Hematopoietic multipotent progenitor cell treated with erythropoietin and hydrocortisone succinate and interleukin-3 and kit ligand, for 8 days (in vitro differentiated cells): ENCODE results near the gene PITRM1.
"Not testable (repeated sequence)": the region's sequence is repeated elsewhere in the genome, so short reads cannot be mapped to it uniquely, and the experiment has no call there.

Experiments used
- DNase-seq: peaks from one replicate; pipeline ENCODE4 v3.0.0-alpha.2; 2015

Gene PITRM1

GRCh38 chr10:3119796-3120459 is 52.7 kb downstream of the PITRM1 start:
- peak; percentile 36 for DNase-seq

DNA sequence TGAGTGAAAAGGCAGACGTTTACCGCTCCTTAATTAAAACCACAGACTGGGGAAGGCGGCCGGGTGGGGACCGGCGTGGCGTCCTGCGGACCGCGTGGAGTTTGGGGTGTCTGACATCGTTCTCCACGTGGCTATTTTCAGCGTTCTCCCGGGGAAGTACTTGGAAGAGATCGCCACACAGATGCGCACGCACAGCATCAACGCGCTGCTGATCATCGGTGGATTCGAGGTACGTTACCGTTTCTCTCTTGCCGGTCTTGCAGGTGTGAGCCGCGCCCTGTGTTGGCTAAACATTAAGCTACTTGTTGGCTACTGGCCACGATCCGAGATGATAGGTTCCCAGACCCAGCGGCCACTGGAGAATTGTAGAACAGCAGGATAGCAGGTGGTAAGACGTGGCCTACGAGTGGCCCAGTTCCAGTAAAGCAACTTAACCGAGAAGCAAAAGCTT is 53.9 kb downstream of the PITRM1 start:
- DNase-seq: no peak

DNA sequence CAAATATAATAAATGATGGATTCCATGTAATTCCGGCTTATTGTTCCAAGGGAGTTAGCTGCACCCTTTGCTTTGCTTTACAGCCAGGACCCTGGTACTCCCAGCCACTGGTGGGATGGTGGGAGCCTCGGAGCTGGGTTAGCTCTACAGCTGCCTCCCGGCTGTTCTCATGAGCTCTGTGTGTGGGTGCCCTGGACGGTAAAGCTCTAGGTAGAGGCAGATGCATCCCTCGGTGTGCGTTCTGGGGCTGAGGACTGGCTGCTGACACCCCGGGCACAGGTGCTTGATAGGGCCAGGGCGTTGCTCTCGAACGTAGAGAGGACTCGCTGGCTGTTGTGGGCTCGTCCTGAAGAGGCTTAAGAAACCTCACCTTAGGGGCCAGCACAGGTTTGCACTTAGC is 55.1 kb downstream of the PITRM1 start:
- no peak for DNase-seq

GRCh38 chr10:3116508-3117100 is 56.0 kb downstream of the PITRM1 start:
- no peak for DNase-seq

DNA sequence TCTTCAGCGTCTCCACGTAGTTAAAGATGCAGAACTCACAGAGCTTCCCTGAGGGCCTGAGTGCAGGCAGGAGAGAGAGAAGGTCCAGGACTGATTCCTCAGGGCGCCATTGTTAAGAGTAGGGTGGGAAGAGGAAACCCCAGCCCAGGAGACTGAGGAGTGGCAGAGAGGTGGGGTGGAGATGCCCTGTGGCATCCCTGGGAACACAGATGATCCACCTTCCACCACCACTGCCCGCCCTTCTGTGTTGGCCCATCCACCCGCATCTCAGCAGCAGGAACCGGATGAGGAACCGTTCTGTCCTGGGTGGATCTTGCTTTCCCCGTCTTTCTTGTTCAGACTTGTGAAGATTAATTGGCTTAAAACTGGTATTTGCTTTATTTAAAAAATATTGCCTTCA is 56.9 kb downstream of the PITRM1 start:
- DNase-seq: no peak

- DNase-seq: no peak
Measured at GRCh38 chr10:3113343-3113720, 59.2 kb downstream of the PITRM1 start.

DNA sequence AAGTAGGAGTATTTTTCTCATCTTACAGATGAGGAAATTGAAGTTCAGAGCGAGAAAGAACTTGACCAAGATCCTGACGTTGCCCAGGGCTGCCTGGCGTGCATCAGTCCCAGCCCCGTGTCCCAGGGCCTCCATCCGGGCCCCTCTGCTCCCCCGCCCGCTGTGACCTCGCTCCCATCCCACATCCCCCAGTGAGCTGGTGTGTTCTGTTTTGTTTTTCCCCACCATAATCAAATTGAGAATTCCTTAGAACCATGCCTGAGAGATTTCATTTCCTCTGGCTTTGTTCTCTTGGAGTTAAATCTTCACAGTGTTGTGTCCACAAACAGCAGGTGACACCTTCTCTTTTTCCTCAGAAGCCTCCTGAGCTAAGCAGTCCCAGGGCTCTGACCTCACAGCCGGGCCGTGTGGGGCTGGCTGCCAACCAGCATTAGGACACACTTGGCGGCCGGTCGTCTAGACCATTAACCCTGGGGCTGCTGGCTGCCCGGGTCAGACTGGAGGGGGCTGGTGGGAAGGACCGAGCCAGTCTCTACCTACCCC is 60.9 kb downstream of the PITRM1 start:
- no peak for DNase-seq

DNA sequence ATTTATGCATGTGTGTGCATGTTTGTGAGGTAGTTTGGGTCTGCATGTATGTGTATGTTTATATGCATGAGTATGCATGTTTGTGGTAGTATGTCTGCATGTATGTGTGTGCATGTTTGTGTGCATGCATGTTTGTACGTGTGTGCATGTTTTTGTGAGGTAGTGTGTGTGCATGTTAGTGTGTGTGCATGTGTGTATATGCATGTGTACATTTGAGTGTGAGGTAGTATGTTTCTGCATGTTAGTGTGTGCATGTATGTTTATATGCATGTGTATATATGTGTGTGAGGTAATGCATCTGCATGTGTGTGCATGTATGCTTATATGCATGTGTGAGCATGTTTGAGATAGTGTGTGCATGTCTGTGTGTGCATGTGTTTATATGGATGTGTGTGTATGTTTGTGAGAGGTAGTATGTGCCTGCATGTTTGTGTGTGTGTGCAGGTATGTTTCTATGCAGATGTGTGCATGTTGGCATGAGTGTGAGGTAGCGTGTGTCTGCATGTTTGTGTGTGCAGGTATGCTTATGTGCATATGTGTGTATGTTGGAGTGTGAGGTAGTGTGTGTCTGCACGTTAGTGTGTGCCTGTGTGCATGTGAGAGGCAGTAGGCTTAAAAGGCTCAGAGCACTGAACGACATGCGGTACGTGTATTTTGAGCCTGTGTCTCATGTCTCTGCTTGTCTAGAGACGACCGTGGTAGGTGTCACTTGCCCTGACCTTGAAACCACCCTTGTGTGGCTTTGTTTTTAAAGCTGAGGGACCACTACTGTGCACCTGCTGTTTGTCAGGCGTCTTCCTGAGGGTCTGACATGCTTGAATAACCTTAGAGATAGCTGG is 61.6 kb downstream of the PITRM1 start:
- DNase-seq: no peak

DNA sequence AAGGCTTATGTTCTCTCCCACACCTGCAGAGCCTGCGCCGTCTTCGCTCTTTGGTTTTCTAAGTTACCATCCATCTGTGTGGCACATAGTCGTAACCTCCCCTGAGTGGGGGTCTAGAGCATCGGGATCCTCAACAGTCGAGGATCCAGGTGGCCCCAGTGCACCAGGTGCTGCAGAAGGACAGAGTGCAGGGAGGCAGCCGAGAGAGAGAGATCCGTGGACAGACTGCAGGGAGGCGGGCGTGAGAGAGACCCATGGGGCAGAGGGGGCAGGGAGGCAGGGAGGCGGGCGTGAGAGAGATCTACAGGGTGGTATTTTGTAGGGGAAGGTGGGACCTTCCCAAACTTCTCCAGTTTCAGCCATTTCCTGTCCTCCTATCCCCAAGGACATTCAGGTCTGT is 62.9 kb downstream of the PITRM1 start:
- DNase-seq: no peak

DNA sequence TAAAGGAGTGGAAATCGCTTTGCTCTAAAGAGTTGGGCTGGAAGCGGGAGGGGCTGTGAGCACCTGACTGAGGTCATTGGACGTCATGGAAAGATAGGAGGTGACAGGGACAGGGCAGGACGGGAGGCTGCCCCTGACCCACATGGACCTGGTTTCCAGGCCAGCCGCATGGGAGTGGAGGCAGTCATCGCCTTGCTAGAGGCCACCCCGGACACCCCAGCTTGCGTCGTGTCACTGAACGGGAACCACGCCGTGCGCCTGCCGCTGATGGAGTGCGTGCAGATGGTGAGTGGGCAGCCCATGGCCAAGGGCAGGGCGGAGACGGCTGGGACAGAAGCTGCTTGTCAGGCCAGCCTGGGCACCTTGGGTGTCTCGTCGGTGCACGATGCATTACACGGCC is 63.4 kb downstream of the PITRM1 start:
- DNase-seq: no peak

DNA sequence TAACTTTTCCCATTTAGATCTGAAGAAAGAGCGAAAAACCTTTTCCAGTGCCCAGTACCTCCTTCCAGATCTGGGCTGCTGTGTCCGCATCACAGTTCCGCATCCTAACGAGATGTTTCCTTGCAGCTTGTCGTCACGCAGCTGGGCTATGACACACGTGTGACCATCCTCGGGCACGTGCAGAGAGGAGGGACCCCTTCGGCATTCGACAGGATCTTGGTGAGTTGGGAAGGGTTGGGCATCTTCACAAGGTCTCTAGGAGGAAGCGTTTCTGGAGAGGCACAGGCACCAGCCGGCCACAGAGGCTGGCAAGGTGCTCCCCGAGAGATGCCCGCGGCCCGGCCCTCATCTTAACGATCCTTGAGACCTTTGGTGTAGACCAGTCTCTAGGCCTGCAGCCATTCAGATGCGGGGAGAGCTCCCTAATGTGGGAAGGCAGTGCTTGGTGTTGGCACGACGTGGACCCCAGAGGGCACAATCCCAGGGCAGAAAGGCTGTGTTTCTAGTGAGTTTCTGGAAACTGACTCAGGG is 63.9 kb downstream of the PITRM1 start:
- DNase-seq: no peak

DNA sequence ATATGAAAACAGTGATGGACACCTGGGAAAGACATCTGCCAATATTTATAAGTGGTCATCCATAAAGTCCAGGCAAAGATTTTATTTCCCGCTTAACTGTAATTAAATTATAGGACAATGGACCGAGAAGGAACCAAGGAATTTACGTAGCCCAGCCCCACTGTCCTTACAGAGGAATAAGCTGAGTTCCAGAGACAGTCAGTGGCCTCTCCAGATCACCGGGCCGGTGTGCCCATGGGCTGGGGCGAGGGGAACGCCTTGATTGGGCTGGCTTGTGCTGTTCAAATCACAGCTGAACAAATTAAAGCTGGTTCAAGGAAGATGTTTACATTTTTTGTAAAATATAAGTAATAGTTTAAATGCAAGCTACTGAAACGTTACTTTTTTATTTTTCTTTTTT is 64.5 kb downstream of the PITRM1 start:
- no peak for DNase-seq

GRCh38 chr10:3107426-3107961 is 65.1 kb downstream of the PITRM1 start:
- no peak for DNase-seq

- no peak for DNase-seq
Measured at GRCh38 chr10:3106928-3107425, 65.6 kb downstream of the PITRM1 start.

GRCh38 chr10:3106328-3106727 is 66.3 kb downstream of the PITRM1 start:
- DNase-seq: not testable (repeated sequence)

- DNase-seq: no peak
Measured at GRCh38 chr10:3105905-3106304, 66.7 kb downstream of the PITRM1 start.

GRCh38 chr10:3105166-3105565 is 67.4 kb downstream of the PITRM1 start:
- DNase-seq: no peak

GRCh38 chr10:3104251-3104918 is 68.2 kb downstream of the PITRM1 start:
- DNase-seq: no peak

DNA sequence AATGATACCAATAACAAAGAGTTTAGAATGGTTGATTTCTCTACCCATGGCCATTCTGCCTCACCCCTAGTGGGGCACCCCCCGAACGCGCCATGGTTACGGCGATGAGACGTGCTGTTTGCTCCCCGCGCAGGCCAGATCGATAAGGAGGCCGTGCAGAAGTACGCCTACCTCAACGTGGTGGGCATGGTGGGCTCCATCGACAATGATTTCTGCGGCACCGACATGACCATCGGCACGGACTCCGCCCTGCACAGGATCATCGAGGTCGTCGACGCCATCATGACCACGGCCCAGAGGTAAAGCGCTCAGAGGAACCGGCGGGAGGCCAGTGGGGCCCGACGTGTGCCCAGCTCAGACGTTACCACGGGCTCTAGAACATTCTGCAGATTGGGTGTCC is 68.9 kb downstream of the PITRM1 start:
- no peak for DNase-seq

DNA sequence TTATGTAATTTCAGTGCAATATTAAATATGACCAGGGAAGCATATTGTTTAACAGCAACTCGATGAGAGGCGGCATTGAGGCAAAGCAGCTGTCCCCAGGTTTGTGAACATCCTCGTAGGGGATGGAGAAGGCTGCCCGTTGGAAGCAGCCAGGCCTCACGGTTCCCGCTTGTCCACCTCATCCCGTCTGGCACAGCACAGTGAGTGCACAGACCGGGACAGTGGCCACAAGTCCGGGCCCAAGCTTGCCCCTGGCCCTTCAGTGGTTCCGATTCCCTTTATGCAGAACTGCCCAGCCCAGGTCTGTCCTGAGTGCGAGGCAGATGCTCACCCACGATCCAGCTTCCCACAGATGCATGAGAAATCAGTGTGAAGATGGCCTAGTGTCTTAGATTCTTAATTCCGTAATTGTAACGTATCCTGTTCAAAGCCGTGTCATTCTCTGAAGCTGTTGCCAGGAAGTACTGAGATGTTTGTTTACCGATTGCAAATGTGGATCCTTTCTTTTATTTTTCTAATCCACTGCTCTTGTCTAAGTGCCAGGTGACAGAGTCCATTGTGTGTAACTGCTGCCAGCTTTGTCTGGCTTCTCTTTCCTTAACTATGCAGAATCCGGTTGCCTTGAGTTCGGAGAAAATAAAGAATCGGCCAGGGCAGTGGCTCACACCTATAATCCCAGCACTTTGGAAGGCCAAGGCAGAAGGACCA is 69.7 kb downstream of the PITRM1 start:
- DNase-seq: no peak

DNA sequence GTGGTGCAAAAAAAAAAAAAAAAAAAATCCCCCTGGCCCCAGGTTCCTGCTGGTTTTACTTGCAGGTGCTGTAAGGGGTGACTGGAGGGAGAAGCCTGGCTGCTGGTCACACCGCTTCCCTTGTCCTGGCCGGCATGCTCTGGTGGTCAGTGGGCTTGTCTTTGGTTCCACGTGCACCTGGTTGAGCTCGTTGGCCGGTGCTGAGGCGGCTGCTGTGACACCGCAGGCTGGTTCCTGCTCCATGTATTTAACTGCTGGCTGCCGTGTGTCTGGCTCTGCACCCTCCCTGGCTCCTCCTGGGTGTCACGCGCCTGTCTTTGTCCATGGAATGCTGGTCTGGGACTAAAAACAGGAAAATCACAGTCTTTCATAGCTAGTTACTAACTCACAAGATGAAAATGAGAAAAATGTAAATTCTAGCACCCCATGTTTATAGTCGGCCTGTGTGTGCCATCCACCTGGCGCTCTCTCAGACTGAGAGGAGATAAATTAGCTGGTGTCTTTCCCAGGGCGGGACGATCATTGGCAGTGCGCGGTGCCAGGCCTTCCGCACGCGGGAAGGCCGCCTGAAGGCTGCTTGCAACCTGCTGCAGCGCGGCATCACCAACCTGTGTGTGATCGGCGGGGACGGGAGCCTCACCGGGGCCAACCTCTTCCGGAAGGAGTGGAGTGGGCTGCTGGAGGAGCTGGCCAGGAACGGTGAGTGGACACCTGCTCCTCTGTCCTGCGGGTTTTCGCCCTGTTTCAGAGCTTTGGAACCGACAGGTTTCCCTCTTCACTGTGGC is 71.5 kb downstream of the PITRM1 start:
- DNase-seq: no peak
